ENCODE measurements around the gene CHN2. TPM values are rescaled to one million over a fixed set of nuclear protein-coding genes. Genes with fewer than 3 reads are reported as not detected.
A peak's percentile ranks its signal among the peaks of the same experiment; 100 is the strongest.

Gene CHN2
- total RNA-seq, 1 experiment from 2014 or later = 7.7 TPM

DNA sequence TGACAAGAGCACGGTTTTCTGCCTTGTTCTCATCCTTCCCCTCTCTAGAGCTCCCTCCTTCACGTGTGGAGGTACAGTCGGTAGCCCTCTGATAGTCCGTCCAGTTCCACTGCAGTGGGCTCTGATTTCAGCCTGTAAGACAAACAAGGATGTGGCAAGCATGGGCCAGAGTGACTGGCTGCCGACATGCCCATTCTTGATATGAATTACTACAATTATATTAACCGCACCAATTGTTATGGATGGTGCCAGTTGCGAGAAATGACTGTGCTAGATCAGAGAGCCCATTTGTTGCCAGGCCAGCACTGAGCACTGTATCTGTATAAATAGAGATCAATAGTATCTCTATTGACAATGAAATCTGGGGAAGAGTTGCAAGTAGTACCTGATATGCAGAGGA is 146.6 kb downstream of the CHN2 start:
- Histone ChIP-seq H2AFZ (ENCODE audit: low read length) (no peak overlapping the region), H3K9me2 (replicated peaks; ENCODE audit: low read length) (no peaks in the 10 kb centered on the region), H3K79me2 (ENCODE audit: low read length) (no peaks in the 10 kb centered on the region), H3K4me1 (ENCODE audit: insufficient read depth, low read length) (peaks cover 19% of the 10 kb centered on the region), H3K4me3 (ENCODE audit: low read length) (no peak overlapping the region), H3K9me3 (ENCODE audit: low read length) (no peaks in the 10 kb centered on the region), H3F3A (ENCODE audit: low read length, unreplicated experiment) (no peaks in the 10 kb centered on the region), H3K27ac (ENCODE audit: low read length) (no peak overlapping the region), H3K9ac (ENCODE audit: low read length) (no peak overlapping the region), H3K27me3 (ENCODE audit: low read length) (no peaks in the 10 kb centered on the region), H3K36me3 (ENCODE audit: low read depth, low read length) (no peaks in the 10 kb centered on the region), H4K20me1 (ENCODE audit: low read length) (no peaks in the 10 kb centered on the region), H3K4me2 (ENCODE audit: low read length) (no peak overlapping the region)
- ChIA-PET CTCF (no interaction called here), POLR2A (ENCODE audit: unreplicated experiment) (no interaction called here)
- DNase-seq (no peak), ATAC-seq (no peak)
- BruUV-seq (replicated peaks) = no TSS peak
- TF ChIP-seq EZH2phosphoT487 (IDR thresholded peaks at IDR 0.05; ENCODE audit: borderline replicate concordance, low read length) (no peak), EZH2 (IDR thresholded peaks at IDR 0.05; ENCODE audit: low read length, unreplicated experiment) (no peak)
- TF ChIP-seq, protein P1, sequence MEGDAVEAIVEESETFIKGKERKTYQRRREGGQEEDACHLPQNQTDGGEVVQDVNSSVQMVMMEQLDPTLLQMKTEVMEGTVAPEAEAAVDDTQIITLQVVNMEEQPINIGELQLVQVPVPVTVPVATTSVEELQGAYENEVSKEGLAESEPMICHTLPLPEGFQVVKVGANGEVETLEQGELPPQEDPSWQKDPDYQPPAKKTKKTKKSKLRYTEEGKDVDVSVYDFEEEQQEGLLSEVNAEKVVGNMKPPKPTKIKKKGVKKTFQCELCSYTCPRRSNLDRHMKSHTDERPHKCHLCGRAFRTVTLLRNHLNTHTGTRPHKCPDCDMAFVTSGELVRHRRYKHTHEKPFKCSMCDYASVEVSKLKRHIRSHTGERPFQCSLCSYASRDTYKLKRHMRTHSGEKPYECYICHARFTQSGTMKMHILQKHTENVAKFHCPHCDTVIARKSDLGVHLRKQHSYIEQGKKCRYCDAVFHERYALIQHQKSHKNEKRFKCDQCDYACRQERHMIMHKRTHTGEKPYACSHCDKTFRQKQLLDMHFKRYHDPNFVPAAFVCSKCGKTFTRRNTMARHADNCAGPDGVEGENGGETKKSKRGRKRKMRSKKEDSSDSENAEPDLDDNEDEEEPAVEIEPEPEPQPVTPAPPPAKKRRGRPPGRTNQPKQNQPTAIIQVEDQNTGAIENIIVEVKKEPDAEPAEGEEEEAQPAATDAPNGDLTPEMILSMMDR (conservative IDR thresholded peaks at IDR 0.05; ENCODE audit: low read depth, low read length) = no peak
- intact Hi-C loops (cut with micrococcal nuclease) = loop anchor here (5.0 to 10.0 kb wide), 2 partner anchors 54 to 64 kb away; no protein-coding TSS in a partner anchor

DNA sequence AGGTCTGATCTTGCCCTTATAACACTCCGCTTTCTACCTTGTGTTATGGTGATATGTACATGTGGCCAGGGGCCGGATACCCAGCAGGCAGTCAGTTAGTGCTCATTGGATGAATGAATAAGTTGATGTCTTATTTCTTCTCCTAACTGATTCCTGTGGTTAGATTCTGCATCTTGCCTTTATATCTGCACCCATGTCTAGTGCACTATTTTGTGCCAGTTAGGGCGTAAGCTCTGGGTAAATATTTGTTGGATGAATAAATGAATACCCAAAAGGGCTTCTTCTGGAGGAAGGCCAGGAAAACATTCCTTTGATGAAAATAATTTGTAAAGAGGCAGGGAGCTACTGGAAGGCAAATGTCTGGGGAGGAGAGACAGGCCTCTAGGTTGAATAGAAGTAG is 148.2 kb downstream of the CHN2 start:
- no TSS peak for BruUV-seq (replicated peaks)
- H3F3A ChIP-seq (ENCODE audit: low read length, unreplicated experiment) = no peaks in the 10 kb centered on the region
- DNase-seq = peak; percentile 92
- H3K79me2 ChIP-seq (ENCODE audit: low read length) = no peaks in the 10 kb centered on the region
- intact Hi-C loops (cut with micrococcal nuclease) = loop anchor here (5.0 to 10.0 kb wide), 2 partner anchors 55 to 62 kb away; no protein-coding TSS in a partner anchor
- no peak overlapping the region for H3K9ac ChIP-seq (ENCODE audit: low read length)
- TF ChIP-seq, protein P1 (conservative IDR thresholded peaks at IDR 0.05; ENCODE audit: low read depth, low read length) = no peak
- TF ChIP-seq EZH2phosphoT487 (IDR thresholded peaks at IDR 0.05; ENCODE audit: borderline replicate concordance, low read length) (no peak), EZH2 (IDR thresholded peaks at IDR 0.05; ENCODE audit: low read length, unreplicated experiment) (no peak)
- H3K9me2 ChIP-seq (replicated peaks; ENCODE audit: low read length) = no peaks in the 10 kb centered on the region
- no peaks in the 10 kb centered on the region for H4K20me1 ChIP-seq (ENCODE audit: low read length)
- H3K27ac ChIP-seq (ENCODE audit: low read length) = no peak overlapping the region
- no peak overlapping the region for H2AFZ ChIP-seq (ENCODE audit: low read length)
- H3K36me3 ChIP-seq (ENCODE audit: low read depth, low read length) = no peaks in the 10 kb centered on the region
- peak overlapping the region; percentile 4; the same call in 1 of the 2 replicates for H3K4me2 ChIP-seq (ENCODE audit: low read length)
- H3K4me1 ChIP-seq (ENCODE audit: insufficient read depth, low read length) = peaks cover 19% of the 10 kb centered on the region
- ChIA-PET CTCF (interaction anchor here (0.7 to 1.1 kb wide), 5 partner anchors 153 to 693 kb away, joined by 3 to 5 read pairs (median 4); no protein-coding TSS in a partner anchor), POLR2A (ENCODE audit: unreplicated experiment) (interaction anchor here (0.5 kb wide), 2 partner anchors 211 to 236 kb away, joined by 5 to 8 read pairs; no protein-coding TSS in a partner anchor)
- no peaks in the 10 kb centered on the region for H3K27me3 ChIP-seq (ENCODE audit: low read length)
- H3K4me3 ChIP-seq (ENCODE audit: low read length) = no peak overlapping the region
- ATAC-seq = peak; percentile 93
- no peaks in the 10 kb centered on the region for H3K9me3 ChIP-seq (ENCODE audit: low read length)

DNA sequence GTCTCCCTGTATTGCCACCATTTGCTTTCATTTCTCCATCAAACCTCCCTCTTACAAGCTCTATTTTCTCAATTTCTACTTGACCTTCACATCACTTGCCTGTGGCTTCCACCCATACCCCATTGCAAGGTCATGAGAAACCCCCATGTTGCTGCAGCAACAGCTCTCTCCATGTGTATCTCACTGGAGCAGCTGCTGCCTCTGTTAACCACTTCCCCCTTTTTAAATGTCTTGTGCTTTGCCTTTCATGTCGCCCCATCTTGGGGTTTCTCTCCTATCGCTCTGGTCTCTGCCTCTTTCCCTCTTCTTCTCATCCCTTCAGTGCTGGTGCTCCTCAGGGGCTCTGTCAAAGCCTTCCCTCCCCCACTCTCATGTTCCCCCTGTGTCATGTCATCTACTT is 148.8 kb downstream of the CHN2 start:
- intact Hi-C loops (cut with micrococcal nuclease) = loop anchor here (5.0 to 10.0 kb wide), 2 partner anchors 56 to 61 kb away; no protein-coding TSS in a partner anchor
- POLR2A ChIA-PET (ENCODE audit: unreplicated experiment) = interaction anchor here (0.5 kb wide), 1 partner anchor 237 kb away, joined by 5 read pairs; no protein-coding TSS in a partner anchor
- Histone ChIP-seq H3K4me2 (ENCODE audit: low read length) (peak overlapping the region; percentile 4; the same call in 1 of the 2 replicates), H2AFZ (ENCODE audit: low read length) (no peak overlapping the region), H3K9me2 (replicated peaks; ENCODE audit: low read length) (no peaks in the 10 kb centered on the region), H3K9ac (ENCODE audit: low read length) (no peak overlapping the region), H3F3A (ENCODE audit: low read length, unreplicated experiment) (no peaks in the 10 kb centered on the region), H3K27ac (ENCODE audit: low read length) (no peak overlapping the region), H3K27me3 (ENCODE audit: low read length) (no peaks in the 10 kb centered on the region), H3K4me1 (ENCODE audit: insufficient read depth, low read length) (peaks cover 19% of the 10 kb centered on the region), H3K4me3 (ENCODE audit: low read length) (no peak overlapping the region), H3K36me3 (ENCODE audit: low read depth, low read length) (no peaks in the 10 kb centered on the region), H3K79me2 (ENCODE audit: low read length) (no peaks in the 10 kb centered on the region), H3K9me3 (ENCODE audit: low read length) (no peaks in the 10 kb centered on the region), H4K20me1 (ENCODE audit: low read length) (no peaks in the 10 kb centered on the region)
- no TSS peak for BruUV-seq (replicated peaks)
- TF ChIP-seq EZH2 (IDR thresholded peaks at IDR 0.05; ENCODE audit: low read length, unreplicated experiment) (no peak), EZH2phosphoT487 (IDR thresholded peaks at IDR 0.05; ENCODE audit: borderline replicate concordance, low read length) (no peak)
- ATAC-seq (no peak), DNase-seq (no peak)
- CTCF ChIA-PET = interaction anchor here (0.6 to 1.1 kb wide), 6 partner anchors 154 to 693 kb away, joined by 3 to 5 read pairs (median 4); no protein-coding TSS in a partner anchor
